VCaP (cell line): Measurements from ENCODE around the gene NME7.

Experiments
- H3K27ac ChIP-seq: fragments of 450-650 bp; 2 replicates; pipeline ENCODE4 v1.5.1; 2017
- TF ChIP-seq, protein P1 (sequence below): fragments of 450-650 bp; conservative IDR thresholded peaks from 2 replicates; pipeline ENCODE4 v1.5.1; 2017; ENCODE audit warnings: mild to moderate bottlenecking, moderate library complexity

Gene NME7

DNA sequence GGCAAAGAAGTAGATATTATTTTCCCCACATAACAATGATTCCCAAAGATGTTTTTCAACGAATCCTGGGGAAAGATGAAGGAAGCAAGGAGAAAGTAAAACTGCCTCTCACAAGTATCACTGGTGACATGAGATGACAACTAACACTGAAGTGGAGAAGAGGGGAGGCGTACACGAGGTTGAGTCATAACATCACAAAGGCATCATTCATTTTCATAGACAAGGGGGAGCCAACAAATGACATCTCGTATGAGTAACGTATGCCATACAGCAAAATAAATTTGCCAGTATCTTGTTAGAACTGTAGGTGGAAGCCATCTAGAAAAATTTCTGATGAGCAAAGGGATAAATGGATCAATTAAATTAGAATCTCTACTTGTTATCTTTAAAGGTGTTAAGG is 204.5 kb downstream of the NME7 start:
- TF ChIP-seq, protein P1, sequence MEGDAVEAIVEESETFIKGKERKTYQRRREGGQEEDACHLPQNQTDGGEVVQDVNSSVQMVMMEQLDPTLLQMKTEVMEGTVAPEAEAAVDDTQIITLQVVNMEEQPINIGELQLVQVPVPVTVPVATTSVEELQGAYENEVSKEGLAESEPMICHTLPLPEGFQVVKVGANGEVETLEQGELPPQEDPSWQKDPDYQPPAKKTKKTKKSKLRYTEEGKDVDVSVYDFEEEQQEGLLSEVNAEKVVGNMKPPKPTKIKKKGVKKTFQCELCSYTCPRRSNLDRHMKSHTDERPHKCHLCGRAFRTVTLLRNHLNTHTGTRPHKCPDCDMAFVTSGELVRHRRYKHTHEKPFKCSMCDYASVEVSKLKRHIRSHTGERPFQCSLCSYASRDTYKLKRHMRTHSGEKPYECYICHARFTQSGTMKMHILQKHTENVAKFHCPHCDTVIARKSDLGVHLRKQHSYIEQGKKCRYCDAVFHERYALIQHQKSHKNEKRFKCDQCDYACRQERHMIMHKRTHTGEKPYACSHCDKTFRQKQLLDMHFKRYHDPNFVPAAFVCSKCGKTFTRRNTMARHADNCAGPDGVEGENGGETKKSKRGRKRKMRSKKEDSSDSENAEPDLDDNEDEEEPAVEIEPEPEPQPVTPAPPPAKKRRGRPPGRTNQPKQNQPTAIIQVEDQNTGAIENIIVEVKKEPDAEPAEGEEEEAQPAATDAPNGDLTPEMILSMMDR = no peak
- H3K27ac ChIP-seq = no peak overlapping the region

DNA sequence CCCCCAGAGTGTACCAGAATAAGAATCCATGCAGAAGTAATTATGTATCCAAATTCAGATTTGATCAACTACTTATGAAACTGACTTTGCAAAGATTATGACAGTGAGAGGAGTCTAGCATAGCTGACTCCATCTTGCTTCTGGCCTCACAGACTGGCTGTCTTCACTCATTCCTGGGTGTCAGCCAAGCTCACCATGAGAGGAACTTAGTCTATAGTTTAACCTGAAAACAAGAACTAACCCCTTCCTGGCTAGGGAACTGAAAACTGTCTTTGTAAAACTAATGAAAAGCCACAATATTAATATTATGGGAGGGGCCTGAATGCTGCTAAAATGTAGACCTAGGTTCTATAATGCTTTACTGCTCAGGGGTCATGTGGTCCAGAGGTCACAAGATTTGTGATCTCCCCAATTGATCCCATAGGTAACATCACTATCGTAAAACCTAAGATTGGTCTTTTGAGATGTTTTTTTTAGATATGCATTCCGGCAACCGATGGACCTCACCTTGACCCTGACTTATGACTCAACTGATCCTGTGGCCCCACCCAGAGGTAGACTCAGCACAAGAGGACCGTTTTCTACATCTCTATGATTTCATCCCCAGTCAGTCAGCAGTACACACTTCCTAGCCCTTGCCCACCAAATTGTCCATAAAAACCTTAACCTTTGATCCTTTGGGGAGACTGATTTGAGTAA is 206.0 kb downstream of the NME7 start:
- TF ChIP-seq, protein P1 = no peak
- H3K27ac ChIP-seq = peak overlapping the region; percentile 20; the same call in 1 of the 2 replicates

DNA sequence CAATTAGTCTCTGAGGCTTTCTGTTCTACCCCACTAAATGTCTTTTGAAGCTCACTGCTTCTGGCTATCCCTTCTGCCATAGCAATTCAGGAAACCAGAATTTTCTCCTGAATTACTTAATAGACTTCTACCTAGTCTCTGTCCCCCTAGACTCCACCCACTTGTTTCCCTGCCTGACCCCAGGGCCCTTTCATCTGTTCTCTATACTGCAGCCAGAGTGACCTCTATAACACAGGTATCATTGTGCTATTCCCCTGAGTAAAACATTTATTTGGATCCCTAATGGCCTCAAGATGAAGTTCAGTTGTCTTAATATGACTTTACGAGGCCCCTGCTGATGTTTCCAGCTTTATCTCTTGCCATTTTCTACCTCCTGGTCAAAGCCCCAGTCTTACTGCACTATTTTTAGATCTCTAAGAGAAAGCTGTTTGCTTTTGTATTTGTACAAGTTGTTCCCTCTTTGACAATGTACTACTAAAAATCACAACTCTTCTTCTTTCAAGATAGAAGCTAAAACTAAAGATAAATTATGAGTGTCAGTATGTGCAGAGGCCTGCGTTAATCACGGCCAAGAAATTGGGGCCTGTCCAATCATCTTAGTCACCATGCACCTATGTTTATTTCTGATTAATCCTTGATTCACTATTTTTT is 206.6 kb downstream of the NME7 start:
- peak overlapping the region; percentile 20; the same call in 1 of the 2 replicates for H3K27ac ChIP-seq

DNA sequence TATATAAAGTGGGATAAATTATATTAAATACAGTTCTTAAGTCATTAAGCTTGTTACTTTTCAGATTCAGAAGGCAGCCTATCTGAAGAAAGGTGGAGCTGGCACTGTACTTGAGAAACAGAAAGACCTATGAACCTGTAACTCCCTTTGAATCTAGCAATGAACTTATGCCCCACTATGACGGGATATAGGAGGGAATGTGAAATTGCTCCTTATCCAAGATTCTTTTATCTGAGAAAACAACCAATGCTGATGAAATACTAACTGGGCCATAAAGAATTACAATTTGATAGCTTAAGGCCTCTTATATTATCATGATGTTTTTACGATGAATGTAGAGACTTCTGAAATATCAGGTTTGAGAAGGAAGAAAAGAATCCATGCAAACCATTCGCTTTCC is 211.0 kb downstream of the NME7 start:
- H3K27ac ChIP-seq = no peak overlapping the region
- TF ChIP-seq, protein P1 = no peak

More for the DNA sequence above, 206.6 kb downstream of the NME7 start:
- TF ChIP-seq, protein P1 = no peak

DNA sequence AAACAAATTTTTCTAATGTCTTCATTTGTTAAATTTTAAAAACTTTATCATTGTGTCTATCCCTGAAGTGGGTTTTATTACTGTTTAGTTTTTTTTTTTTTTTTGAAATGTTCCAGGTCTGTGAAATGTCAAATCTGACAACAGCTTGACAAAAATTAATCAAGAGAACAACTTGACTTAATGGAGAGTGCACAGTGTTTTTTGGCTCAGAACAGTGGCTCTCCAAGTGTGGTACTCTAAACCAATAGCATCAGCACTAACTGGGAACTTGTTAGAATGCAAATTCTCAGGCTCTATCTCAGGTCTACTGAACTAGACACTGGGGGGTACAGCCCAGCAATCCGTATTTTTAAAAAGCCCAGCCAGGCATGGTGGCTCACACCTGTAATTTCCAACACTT is 211.9 kb downstream of the NME7 start:
- TF ChIP-seq, protein P1 = no peak
- H3K27ac ChIP-seq = no peak overlapping the region

DNA sequence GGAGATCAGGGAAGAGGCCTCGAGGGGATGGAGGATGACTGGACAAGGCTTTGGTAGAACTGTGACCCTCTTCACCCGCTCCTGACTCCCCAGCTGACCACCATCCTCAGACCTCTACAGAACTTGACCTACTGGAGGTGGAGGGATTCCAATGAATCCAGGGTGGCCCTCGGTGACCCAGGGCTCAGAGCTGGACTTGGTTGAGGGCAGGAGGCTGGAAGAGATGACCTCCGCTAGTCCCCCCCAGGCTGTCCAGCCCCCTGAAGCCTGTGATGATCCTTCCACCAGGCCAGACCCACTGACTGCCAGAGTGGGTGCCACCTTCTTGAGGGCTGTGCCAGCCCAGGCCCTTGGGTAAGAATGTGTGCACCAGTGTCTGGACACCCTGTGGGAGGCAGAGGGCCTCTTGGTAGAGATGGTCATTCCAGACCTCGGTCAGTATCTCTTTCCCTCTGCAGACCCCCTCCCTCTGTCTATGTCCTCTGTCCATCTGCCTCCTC is 216.2 kb downstream of the NME7 start:
- H3K27ac ChIP-seq = no peak overlapping the region
- TF ChIP-seq, protein P1 = no peak

DNA sequence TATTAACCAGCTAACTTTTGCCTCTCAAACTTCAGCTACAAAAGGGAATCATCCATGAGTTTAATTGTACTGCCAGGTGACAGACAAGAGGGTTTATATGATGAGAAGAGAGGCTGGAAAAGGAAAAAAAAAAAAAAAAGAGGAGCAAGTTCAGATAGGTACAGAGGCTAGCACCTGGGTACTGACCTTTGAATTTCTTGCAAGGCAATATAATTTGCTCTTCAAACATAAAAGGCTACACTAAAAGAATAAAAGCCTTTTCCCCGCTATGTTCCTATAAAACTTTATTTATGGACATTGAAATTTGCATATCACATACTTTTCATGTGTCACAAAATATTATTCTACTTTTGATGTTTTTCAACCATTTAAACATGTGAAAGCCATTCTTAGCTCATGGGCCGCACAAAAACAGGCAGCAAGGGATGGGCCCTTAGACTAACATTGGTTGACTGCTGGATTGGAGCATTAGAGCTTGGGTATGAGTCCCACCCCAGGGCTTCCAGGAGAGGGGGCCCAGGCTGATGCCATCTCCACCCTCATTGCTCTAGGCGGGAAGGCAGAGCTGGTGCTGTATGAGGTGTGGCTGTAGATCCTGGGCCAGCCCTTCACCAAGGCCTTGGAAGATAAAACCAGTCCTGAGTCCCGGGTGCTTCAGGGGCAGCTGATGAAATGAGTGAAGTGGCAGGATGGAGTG is 216.8 kb downstream of the NME7 start:
- H3K27ac ChIP-seq = no peak overlapping the region
- TF ChIP-seq, protein P1 = no peak
